ENCODE measurements around the gene PPP2R3B. TPM values are rescaled to one million over a fixed set of nuclear protein-coding genes. Genes with fewer than 3 reads are reported as not detected.

The PPP2R3B gene
- total RNA-seq, 4 donors from 2014 or later = 4.0 to 65.2 (median 13.1) TPM

- no peaks in the 10 kb centered on the region for H3K4me1 ChIP-seq
- no peak for DNase-seq
- no peak for TF ChIP-seq CTCF (IDR thresholded peaks at IDR 0.05)
- no peak for TF ChIP-seq POLR2A (IDR thresholded peaks at IDR 0.05)
- no peaks in the 10 kb centered on the region for H3K9me3 ChIP-seq
- H3K27ac ChIP-seq = no peak overlapping the region
- no peaks in the 10 kb centered on the region for H3K27me3 ChIP-seq
- peaks cover 0 to 61% (median 0%) of the 10 kb centered on the region in 3 donors for H3K36me3 ChIP-seq
- H3K4me3 ChIP-seq = no peak overlapping the region
Observed at GRCh38 chrX:291411-291901, 95.3 kb downstream of the PPP2R3B start.

- Histone ChIP-seq H3K4me3 (no peak overlapping the region), H3K27ac (no peak overlapping the region), H3K9me3 (no peaks in the 10 kb centered on the region), H3K4me1 (no peaks in the 10 kb centered on the region), H3K36me3 (peaks cover 0 to 61% (median 0%) of the 10 kb centered on the region in 3 donors), H3K27me3 (no peaks in the 10 kb centered on the region)
- TF ChIP-seq POLR2A (IDR thresholded peaks at IDR 0.05) (no peak), CTCF (IDR thresholded peaks at IDR 0.05) (no peak)
- no peak for DNase-seq
Observed at GRCh38 chrX:290476-291166, 96.1 kb downstream of the PPP2R3B start.

DNA sequence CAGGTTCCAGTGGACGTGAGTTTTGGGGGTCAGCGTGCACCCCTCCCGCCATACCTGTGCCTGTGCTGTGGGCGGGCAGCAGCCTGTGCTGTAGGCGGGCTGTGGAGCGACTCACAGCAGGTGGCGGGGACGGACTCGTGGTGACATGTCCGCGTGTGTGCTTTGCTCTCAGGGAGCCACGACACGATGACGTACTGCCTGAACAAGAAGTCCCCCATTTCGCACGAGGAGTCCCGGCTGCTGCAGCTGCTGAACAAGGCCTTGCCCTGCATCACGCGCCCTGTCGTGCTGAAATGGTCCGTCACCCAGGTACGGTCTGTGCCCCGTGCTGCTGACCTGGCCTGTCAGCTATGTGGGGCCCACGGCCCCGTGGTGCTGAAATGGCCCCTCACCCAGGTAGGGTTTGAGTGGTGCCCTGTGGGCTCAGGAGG is 98.1 kb downstream of the PPP2R3B start:
- no peak for DNase-seq
- peaks cover 0 to 69% (median 0%) of the 10 kb centered on the region in 3 donors for H3K36me3 ChIP-seq
- no peak for TF ChIP-seq POLR2A (IDR thresholded peaks at IDR 0.05)

GRCh38 chrX:287670-288069 is 99.0 kb downstream of the PPP2R3B start:
- no peak for TF ChIP-seq POLR2A (IDR thresholded peaks at IDR 0.05)
- no peak for TF ChIP-seq CTCF (IDR thresholded peaks at IDR 0.05)
- peaks cover 0 to 60% (median 0%) of the 10 kb centered on the region in 3 donors for H3K36me3 ChIP-seq
- H3K9me3 ChIP-seq = no peaks in the 10 kb centered on the region
- DNase-seq = no peak
- H3K4me3 ChIP-seq = no peak overlapping the region
- H3K27me3 ChIP-seq = no peaks in the 10 kb centered on the region
- H3K27ac ChIP-seq = no peak overlapping the region
- H3K4me1 ChIP-seq = no peaks in the 10 kb centered on the region

More for the DNA sequence above, 98.1 kb downstream of the PPP2R3B start:
- H3K27me3 ChIP-seq = no peaks in the 10 kb centered on the region
- H3K27ac ChIP-seq = no peak overlapping the region
- H3K9me3 ChIP-seq = no peaks in the 10 kb centered on the region
- no peaks in the 10 kb centered on the region for H3K4me1 ChIP-seq
- no peak overlapping the region for H3K4me3 ChIP-seq

GRCh38 chrX:285076-285677 is 101.5 kb downstream of the PPP2R3B start:
- DNase-seq = no peak

More at GRCh38 chrX:285076-285677, 101.5 kb downstream of the PPP2R3B start:
- Histone ChIP-seq H3K27ac (no peak overlapping the region), H3K4me1 (peaks cover 0 to 16% (median 0%) of the 10 kb centered on the region in 4 donors), H3K27me3 (no peaks in the 10 kb centered on the region), H3K4me3 (no peak overlapping the region), H3K9me3 (no peaks in the 10 kb centered on the region), H3K36me3 (peaks cover 0 to 38% (median 0%) of the 10 kb centered on the region in 3 donors)
- TF ChIP-seq CTCF (IDR thresholded peaks at IDR 0.05) = no peak
- TF ChIP-seq POLR2A (IDR thresholded peaks at IDR 0.05) = no peak

Small RNA genes lying within 50 kb of the gene (small RNA-seq; reads per million reads assigned to genes)
- gene RF00017 = 0 reads per million in 2 donors

Other genes with a start within 250 kb of the PPP2R3B start
- 10 to 100 TPM; 12.7 to 73.4 (median 18.9) TPM for gene PLCXD1, start 105.5 kb downstream of the PPP2R3B start, total RNA-seq
- 10 to 100 TPM; 17.9 to 38.5 (median 30.8) TPM for gene GTPBP6, start 68.1 kb downstream of the PPP2R3B start, total RNA-seq
- not detected for gene SHOX, start 243.9 kb upstream of the PPP2R3B start, total RNA-seq

All from Peyer's patch (tissue), 4 donors.